Measurements from ENCODE around the gene MED20. TPM values are rescaled to one million over a fixed set of nuclear protein-coding genes. Genes with fewer than 3 reads are reported as not detected.

The MED20 gene
- polyA plus RNA-seq, 3 donors = 36.0 to 38.6 (median 36.0) TPM

GRCh38 chr6:41881506-41881905, 39.4 kb downstream of the MED20 start:
- no peak for DNase-seq (ENCODE audit: extremely low read depth in 1 of 11, low read depth in 9 of 11, low spot score in 4 of 11)

DNA sequence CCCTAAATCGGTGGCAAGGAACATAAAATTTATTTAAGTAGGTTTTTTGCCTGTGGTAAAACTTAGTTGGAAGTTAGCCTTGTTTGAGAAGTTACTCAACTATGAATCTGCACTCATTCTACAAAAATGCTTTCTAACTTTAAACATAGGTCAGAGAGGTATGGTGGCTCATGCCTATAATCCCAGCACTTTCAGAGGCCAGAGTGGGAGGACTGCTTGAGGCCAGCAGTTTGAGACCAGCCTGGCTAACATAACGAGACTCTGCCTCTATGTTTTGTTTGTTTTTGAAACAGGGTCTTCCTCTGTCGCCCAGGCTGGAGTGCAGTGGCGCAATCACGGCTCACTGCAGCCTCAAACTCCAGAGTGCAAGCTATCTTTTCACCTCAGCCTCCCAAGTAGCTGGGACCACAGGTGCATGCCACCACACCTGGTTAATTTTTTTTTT, 42.0 kb downstream of the MED20 start:
- no peak for DNase-seq (ENCODE audit: extremely low read depth in 1 of 11, low read depth in 9 of 11, low spot score in 4 of 11)

GRCh38 chr6:41878246-41878645, 42.7 kb downstream of the MED20 start:
- no peak for DNase-seq (ENCODE audit: extremely low read depth in 1 of 11, low read depth in 9 of 11, low spot score in 4 of 11)

- DNase-seq (ENCODE audit: extremely low read depth in 1 of 11, low read depth in 9 of 11, low spot score in 4 of 11) = no peak
These were observed 43.8 kb downstream of the MED20 start for GRCh38 chr6:41877051-41877680.

GRCh38 chr6:41874741-41875140, 46.2 kb downstream of the MED20 start:
- DNase-seq (ENCODE audit: extremely low read depth in 1 of 11, low read depth in 9 of 11, low spot score in 4 of 11) = no peak

DNA sequence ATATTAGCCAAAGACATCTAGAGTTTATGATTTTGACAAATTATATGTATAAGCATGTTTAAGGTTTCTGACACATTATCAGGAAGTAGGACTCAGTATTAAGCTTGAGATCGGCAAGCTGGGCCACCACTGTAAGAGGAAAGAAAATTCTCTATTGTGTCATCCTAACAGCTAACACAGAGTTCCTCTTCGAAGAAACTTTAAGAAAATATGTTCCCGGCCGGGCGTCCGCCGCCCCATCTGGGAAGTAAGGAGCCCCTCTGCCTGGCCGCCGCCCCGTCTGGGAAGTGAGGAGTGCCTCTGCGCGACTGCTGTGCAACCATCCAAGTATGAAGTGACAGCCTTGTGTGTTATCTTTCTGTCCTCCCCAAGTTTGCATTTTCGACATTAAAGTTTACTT, 48.8 kb downstream of the MED20 start:
- no peak for DNase-seq (ENCODE audit: extremely low read depth in 1 of 11, low read depth in 9 of 11, low spot score in 4 of 11)

DNA sequence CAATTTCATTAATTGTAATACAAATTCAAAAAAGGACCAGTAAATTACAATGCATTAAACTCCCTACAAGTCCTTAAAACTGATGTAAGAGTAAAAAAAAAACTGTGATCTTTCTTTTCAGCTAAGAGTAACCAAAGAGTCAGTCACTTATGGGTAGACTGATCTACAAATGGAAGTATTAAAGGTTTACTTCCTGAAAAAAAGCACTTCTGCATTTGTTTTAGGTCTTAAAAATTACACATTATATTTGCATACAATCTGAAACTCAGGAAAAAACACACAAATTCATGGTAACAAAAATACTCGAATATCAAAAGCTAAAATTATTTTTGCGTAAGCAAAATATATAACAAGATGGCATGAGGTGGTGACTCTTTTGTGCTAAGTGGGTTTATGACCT, 49.2 kb downstream of the MED20 start:
- no peak for DNase-seq (ENCODE audit: extremely low read depth in 1 of 11, low read depth in 9 of 11, low spot score in 4 of 11)

DNA sequence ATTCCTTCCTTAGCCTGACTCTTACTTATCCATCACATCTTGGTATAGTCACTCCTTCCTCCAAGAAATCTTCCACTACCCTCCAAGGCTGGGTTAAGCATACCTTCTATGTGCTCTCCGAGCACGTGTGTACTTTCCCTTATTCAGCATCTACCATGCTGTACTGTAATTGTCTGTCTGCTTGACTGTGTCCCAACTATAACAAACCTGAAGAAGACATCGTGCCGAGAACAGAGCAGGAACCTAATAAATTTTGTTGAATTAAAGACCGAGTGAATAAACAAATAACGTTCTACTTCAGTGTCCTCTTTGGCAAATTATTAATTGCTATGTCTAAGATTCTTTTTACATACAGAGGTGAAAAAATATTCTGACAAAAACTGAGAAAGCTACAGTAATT, 61.6 kb downstream of the MED20 start:
- DNase-seq (ENCODE audit: extremely low read depth in 1 of 11, low read depth in 9 of 11, low spot score in 4 of 11) = no peak

- DNase-seq (ENCODE audit: extremely low read depth in 1 of 11, low read depth in 9 of 11, low spot score in 4 of 11) = no peak
These were observed 62.2 kb downstream of the MED20 start for GRCh38 chr6:41858703-41859102.

Other genes with a start within 250 kb of the MED20 start
- gene TFEB, start 185.5 kb downstream of the MED20 start, polyA plus RNA-seq (ENCODE audit: insufficient read length in 3 of 3) = 1 to 10 TPM; 5.5 to 9.8 (median 9.6) TPM
- gene PGC, start 173.7 kb downstream of the MED20 start, polyA plus RNA-seq (ENCODE audit: insufficient read length in 3 of 3) = under 1 TPM in 2 of 3 donors, not detected in 1; 0.07 to 0.26 TPM
- gene FRS3, start 141.2 kb downstream of the MED20 start, polyA plus RNA-seq (ENCODE audit: insufficient read length in 3 of 3) = 1 to 10 TPM; 4.4 to 7.8 (median 6.6) TPM
- 1 to 10 TPM; 4.2 to 8.0 (median 7.2) TPM for gene PRICKLE4, start 140.4 kb downstream of the MED20 start, polyA plus RNA-seq (ENCODE audit: insufficient read length in 3 of 3)
- 100 to 1,000 TPM; 199 to 246 (median 231) TPM for gene TOMM6, start 133.4 kb downstream of the MED20 start, polyA plus RNA-seq (ENCODE audit: insufficient read length in 3 of 3)
- 10 to 100 TPM; 13.1 to 14.5 (median 13.2) TPM for gene USP49, start 25.8 kb downstream of the MED20 start, polyA plus RNA-seq (ENCODE audit: insufficient read length in 3 of 3)
- 10 to 100 TPM; 23.8 to 32.6 (median 29.4) TPM for gene BYSL, start 360 bp upstream of the MED20 start, polyA plus RNA-seq (ENCODE audit: insufficient read length in 3 of 3)
- gene CCND3, start 20.7 kb upstream of the MED20 start, polyA plus RNA-seq (ENCODE audit: insufficient read length in 3 of 3) = 10 to 100 TPM; 21.0 to 31.1 (median 25.1) TPM
- 10 to 100 TPM; 19.9 to 25.8 (median 20.4) TPM for gene TAF8, start 129.4 kb upstream of the MED20 start, polyA plus RNA-seq (ENCODE audit: insufficient read length in 3 of 3)
- 1 to 10 TPM; 4.3 to 5.5 (median 5.2) TPM for gene C6orf132, start 221.5 kb upstream of the MED20 start, polyA plus RNA-seq (ENCODE audit: insufficient read length in 3 of 3)